K562 (cell line): Measurements from ENCODE around the gene TP53BP2. TPM values are rescaled to one million over a fixed set of nuclear protein-coding genes. Genes with fewer than 3 reads are reported as not detected.

Source experiments
- BACH1 ChIP-seq: fragments of 200-800 bp; sonication (Bioruptor generic); IDR thresholded peaks from 2 replicates; pipeline ENCODE4 v1.6.1; 2016; ENCODE audit warnings: missing genetic modification characterization, missing compliant biosample characterization
- E2F3 ChIP-seq: fragments of 250-450 bp; sonication (Bioruptor Pico); IDR thresholded peaks from 2 replicates; pipeline ENCODE4 v1.4.0; 2020; ENCODE audit warnings: mild to moderate bottlenecking
- ELF4 ChIP-seq: fragments of 450-650 bp; formaldehyde crosslinking; IDR thresholded peaks from 2 replicates; pipeline ENCODE4 v1.4.0; 2022; ENCODE audit warnings: missing genetic modification characterization
- KAT8 ChIP-seq: fragments of 450-650 bp; IDR thresholded peaks from 2 replicates; pipeline ENCODE4 v1.6.1; 2016; ENCODE audit warnings: low read depth, mild to moderate bottlenecking
- MYNN ChIP-seq, 2 experiments: sonication (generic); formaldehyde crosslinking in 1 of 2; IDR thresholded peaks; 2 replicates each; pipeline versions ENCODE4 v1.5.0 to v1.6.1; 2016 to 2020; ENCODE audit warnings: antibody characterized with exemption in 1 of 2, missing genetic modification reagents in 1 of 2
- POU5F1 ChIP-seq: fragments of 150-350 bp; IDR thresholded peaks from 2 replicates; pipeline ENCODE4 v1.6.1; 2014; ENCODE audit warnings: borderline replicate concordance, low read length, low read depth, mild to moderate bottlenecking; ENCODE audit not compliant: partially characterized antibody
- RFX7 ChIP-seq: fragments of 250-450 bp; sonication (Bioruptor Pico); IDR thresholded peaks from 2 replicates; pipeline ENCODE4 v1.5.1; 2021; ENCODE audit warnings: mild to moderate bottlenecking
- SMARCB1 ChIP-seq: IDR thresholded peaks from 2 replicates; pipeline ENCODE4 v1.6.1; 2011; ENCODE audit warnings: improper control_type of control experiment, low read depth; ENCODE audit not compliant: insufficient read length
- SMARCE1 ChIP-seq: fragments of 450-650 bp; IDR thresholded peaks from 2 replicates; pipeline ENCODE4 v1.7.1; 2016; ENCODE audit warnings: mild to moderate bottlenecking
- SRSF9 ChIP-seq: fragments of 200-400 bp; formaldehyde crosslinking; IDR thresholded peaks from 2 replicates; pipeline ENCODE4 v1.6.1; 2017; ENCODE audit warnings: low read depth, low read length, borderline replicate concordance
- TCF3 ChIP-seq: sonication (generic); formaldehyde crosslinking; IDR thresholded peaks from 2 replicates; pipeline ENCODE4 v1.4.0; 2020; ENCODE audit warnings: mild to moderate bottlenecking, missing genetic modification reagents
- TCF7 ChIP-seq: sonication (generic); IDR thresholded peaks from 2 replicates; pipeline ENCODE4 v1.6.1; 2016; ENCODE audit warnings: antibody characterized with exemption, borderline replicate concordance
- TEAD2 ChIP-seq: fragments of 450-650 bp; IDR thresholded peaks from 2 replicates; pipeline ENCODE4 v1.6.1; 2016; ENCODE audit warnings: missing genetic modification characterization, control low read depth, missing compliant biosample characterization
- THRAP3 ChIP-seq: fragments of 450-650 bp; IDR thresholded peaks from 2 replicates; pipeline ENCODE4 v1.6.1; 2016; ENCODE audit warnings: mild to moderate bottlenecking, inconsistent platforms, borderline replicate concordance
- ZC3H11A ChIP-seq: IDR thresholded peaks from 2 replicates; pipeline ENCODE4 v1.6.1; 2012; ENCODE audit warnings: low read depth, low read length, improper control_type of control experiment
- ZNF232 ChIP-seq: sonication (generic); formaldehyde crosslinking; IDR thresholded peaks from 2 replicates; pipeline ENCODE4 v1.8.0; 2022; ENCODE audit warnings: mild to moderate bottlenecking, missing genetic modification reagents
- polyA plus RNA-seq, 8 experiments: library from polyadenylated mRNA; depleted of rRNA in 4 of 8; stranded (reverse) in 5 of 8; unstranded in 3 of 8; fragments of >200 nt; fragmentation: Nextera tagmentation in 2 of 8; fragmentation: Illumina TruSeq in 1 of 8; extraction: Ambion mirVana in 2 of 8; extraction: Trizol in 1 of 8; gene quantifications; 2 replicates each; pipeline versions ENCODE4 v1.2.1 to v1.2.3, GENCODE V29; 2011 to 2014; ENCODE audit warnings: inconsistent platforms in 1 of 8, missing spikeins in 1 of 8
- total RNA-seq, 7 experiments: library from RNA; depleted of rRNA in 6 of 7; stranded (reverse); fragments of >200 nt in 6 of 7; fragmentation: Illumina TruSeq in 2 of 7; extraction: Trizol in 2 of 7; gene quantifications; 2 replicates each; pipeline versions ENCODE4 v1.2.1 to v1.2.3, GENCODE V29; 2011 to 2021; ENCODE audit warnings: low replicate concordance in 1 of 7
- TF ChIP-seq, protein P1 (sequence below): fragments of 450-650 bp; formaldehyde crosslinking; IDR thresholded peaks from 2 replicates; pipeline ENCODE4 v1.4.0; 2022; ENCODE audit warnings: missing genetic modification characterization
- TF ChIP-seq, protein P2 (sequence below): fragments of 450-650 bp; IDR thresholded peaks from 2 replicates; pipeline ENCODE4 v1.7.0; 2016; ENCODE audit warnings: borderline replicate concordance
- TF ChIP-seq, protein P3 (sequence below), 2 experiments: fragments of 250-450 bp in 1 of 2; fragments of 450-650 bp in 1 of 2; sonication (Bioruptor Pico) in 1 of 2; IDR thresholded peaks; 2 replicates each; pipeline versions ENCODE4 v1.6.1 to v1.8.0; 2016 to 2021; ENCODE audit warnings: mild to moderate bottlenecking in 2 of 2, moderate library complexity in 2 of 2, missing compliant biosample characterization in 1 of 2, missing genetic modification characterization in 1 of 2
- TF ChIP-seq, protein P4 (sequence below), 2 experiments: fragments of 200-800 bp in 1 of 2; sonication (Bioruptor generic) in 1 of 2; sonication (generic) in 1 of 2; formaldehyde crosslinking in 1 of 2; IDR thresholded peaks in 1 of 2; conservative IDR thresholded peaks in 1 of 2; 2 replicates each; pipeline versions ENCODE4 v1.5.0 to v1.6.1; 2016 to 2020; ENCODE audit warnings: missing compliant biosample characterization in 1 of 2, missing genetic modification characterization in 1 of 2, missing genetic modification reagents in 1 of 2
- TF ChIP-seq, protein P5 (sequence below): fragments of 450-650 bp; formaldehyde crosslinking; IDR thresholded peaks from 2 replicates; pipeline ENCODE4 v1.4.0; 2022; ENCODE audit warnings: missing genetic modification characterization

Gene TP53BP2
- total and polyA plus RNA-seq, 9 of the 15 experiments (the other 6 are each of a cell fraction or from before 2014, with no cell fraction given), result 17.0 to 69.6 (median 40.1) TPM

DNA sequence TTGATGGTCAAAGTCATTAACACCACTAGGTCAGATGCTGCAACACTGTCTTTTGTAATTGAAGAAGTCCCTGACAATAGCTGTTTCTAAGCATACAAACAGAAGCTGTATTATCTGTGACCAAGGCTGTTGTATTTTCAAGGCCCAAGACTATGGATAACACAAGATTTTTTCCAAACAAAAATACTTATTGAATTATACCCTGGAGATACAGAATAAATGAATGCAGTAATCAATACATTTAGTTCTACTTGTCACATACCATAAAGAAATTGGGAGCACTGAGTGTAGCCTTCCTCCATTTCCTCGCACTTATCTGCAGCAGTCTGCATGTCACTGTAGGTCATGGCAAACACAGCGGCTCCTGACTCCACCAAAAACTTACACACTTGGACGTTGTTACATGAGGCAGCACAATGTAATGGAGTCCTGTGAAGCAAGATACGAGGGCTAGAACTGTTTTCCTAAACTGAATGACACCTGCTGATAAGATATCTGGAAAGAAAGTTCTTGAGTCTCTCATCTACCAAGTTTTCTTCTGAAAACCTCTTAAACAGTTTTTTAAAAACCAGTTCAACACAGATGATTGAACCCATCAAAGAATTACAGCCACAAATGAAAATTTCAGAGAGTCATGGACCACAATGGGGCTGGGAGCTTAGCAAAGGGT is 56.9 kb downstream of the TP53BP2 start (continued):
- TF ChIP-seq, protein P1, sequence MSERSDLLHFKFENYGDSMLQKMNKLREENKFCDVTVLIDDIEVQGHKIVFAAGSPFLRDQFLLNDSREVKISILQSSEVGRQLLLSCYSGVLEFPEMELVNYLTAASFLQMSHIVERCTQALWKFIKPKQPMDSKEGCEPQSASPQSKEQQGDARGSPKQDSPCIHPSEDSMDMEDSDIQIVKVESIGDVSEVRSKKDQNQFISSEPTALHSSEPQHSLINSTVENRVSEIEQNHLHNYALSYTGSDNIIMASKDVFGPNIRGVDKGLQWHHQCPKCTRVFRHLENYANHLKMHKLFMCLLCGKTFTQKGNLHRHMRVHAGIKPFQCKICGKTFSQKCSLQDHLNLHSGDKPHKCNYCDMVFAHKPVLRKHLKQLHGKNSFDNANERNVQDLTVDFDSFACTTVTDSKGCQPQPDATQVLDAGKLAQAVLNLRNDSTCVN (CRISPR knock-in tag), result 0 out of 2 replicates have a peak, but pooled peaks have one; percentile 5
- TF ChIP-seq SMARCB1 (peak; percentile 97), TCF7 (peak; percentile 79; the same call in 1 of the 2 replicates), TCF3 (CRISPR knock-in tag) (peak; percentile 98), TEAD2 (tag) (peak; percentile 50), BACH1 (tag) (peak; percentile 87), ELF4 (CRISPR knock-in tag) (peak; percentile 85), ZNF232 (CRISPR knock-in tag) (no peak), ZC3H11A (no peak), RFX7 (CRISPR knock-in tag) (no peak), KAT8 (no peak), E2F3 (CRISPR knock-in tag) (peak; percentile 60; the same call in 1 of the 2 replicates), SMARCE1 (peak; percentile 99), POU5F1 (no peak), THRAP3 (no peak), MYNN (IDR thresholded peaks at IDR 0.05) (peak; percentile 90), MYNN (CRISPR knock-in tag; IDR thresholded peaks at IDR 0.05) (no peak), SRSF9 (no peak)
- TF ChIP-seq, protein P2, sequence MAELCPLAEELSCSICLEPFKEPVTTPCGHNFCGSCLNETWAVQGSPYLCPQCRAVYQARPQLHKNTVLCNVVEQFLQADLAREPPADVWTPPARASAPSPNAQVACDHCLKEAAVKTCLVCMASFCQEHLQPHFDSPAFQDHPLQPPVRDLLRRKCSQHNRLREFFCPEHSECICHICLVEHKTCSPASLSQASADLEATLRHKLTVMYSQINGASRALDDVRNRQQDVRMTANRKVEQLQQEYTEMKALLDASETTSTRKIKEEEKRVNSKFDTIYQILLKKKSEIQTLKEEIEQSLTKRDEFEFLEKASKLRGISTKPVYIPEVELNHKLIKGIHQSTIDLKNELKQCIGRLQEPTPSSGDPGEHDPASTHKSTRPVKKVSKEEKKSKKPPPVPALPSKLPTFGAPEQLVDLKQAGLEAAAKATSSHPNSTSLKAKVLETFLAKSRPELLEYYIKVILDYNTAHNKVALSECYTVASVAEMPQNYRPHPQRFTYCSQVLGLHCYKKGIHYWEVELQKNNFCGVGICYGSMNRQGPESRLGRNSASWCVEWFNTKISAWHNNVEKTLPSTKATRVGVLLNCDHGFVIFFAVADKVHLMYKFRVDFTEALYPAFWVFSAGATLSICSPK, result no peak
- TF ChIP-seq, protein P3, sequence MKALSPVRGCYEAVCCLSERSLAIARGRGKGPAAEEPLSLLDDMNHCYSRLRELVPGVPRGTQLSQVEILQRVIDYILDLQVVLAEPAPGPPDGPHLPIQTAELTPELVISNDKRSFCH (CRISPR knock-in tag; IDR thresholded peaks at IDR 0.05), result no peak
- TF ChIP-seq, protein P3 (tag; IDR thresholded peaks at IDR 0.05), result peak; percentile 93
- TF ChIP-seq, protein P4, sequence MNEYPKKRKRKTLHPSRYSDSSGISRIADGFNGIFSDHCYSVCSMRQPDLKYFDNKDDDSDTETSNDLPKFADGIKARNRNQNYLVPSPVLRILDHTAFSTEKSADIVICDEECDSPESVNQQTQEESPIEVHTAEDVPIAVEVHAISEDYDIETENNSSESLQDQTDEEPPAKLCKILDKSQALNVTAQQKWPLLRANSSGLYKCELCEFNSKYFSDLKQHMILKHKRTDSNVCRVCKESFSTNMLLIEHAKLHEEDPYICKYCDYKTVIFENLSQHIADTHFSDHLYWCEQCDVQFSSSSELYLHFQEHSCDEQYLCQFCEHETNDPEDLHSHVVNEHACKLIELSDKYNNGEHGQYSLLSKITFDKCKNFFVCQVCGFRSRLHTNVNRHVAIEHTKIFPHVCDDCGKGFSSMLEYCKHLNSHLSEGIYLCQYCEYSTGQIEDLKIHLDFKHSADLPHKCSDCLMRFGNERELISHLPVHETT (CRISPR knock-in tag; conservative IDR thresholded peaks at IDR 0.05 in 1 of 2, IDR thresholded peaks at IDR 0.05 in 1 of 2), result peak in 1 of 2 experiments; percentile 96; a peak in 2 of 4 replicates
- TF ChIP-seq, protein P5, sequence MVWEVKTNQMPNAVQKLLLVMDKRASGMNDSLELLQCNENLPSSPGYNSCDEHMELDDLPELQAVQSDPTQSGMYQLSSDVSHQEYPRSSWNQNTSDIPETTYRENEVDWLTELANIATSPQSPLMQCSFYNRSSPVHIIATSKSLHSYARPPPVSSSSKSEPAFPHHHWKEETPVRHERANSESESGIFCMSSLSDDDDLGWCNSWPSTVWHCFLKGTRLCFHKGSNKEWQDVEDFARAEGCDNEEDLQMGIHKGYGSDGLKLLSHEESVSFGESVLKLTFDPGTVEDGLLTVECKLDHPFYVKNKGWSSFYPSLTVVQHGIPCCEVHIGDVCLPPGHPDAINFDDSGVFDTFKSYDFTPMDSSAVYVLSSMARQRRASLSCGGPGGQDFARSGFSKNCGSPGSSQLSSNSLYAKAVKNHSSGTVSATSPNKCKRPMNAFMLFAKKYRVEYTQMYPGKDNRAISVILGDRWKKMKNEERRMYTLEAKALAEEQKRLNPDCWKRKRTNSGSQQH (CRISPR knock-in tag), result 0 out of 2 replicates have a peak, but pooled peaks have one; percentile 69
